GM12874 (cell line): ENCODE data around the gene PDK3.

ENCODE experiments used
- CTCF ChIP-seq: IDR thresholded peaks from 2 replicates; pipeline ENCODE4 v1.5.1; 2011; ENCODE audit warnings: low read depth, mild to moderate bottlenecking, control low read depth, low read length, moderate library complexity; ENCODE audit not compliant: insufficient read depth

The PDK3 gene

GRCh38 chrX:24427747-24428019, 37.4 kb upstream of the PDK3 start:
- no peak for TF ChIP-seq CTCF

- no peak for TF ChIP-seq CTCF
Observed at GRCh38 chrX:24428516-24428915, 36.6 kb upstream of the PDK3 start.

GRCh38 chrX:24435060-24435459, 30.0 kb upstream of the PDK3 start:
- no peak for TF ChIP-seq CTCF

GRCh38 chrX:24443918-24444317, 21.2 kb upstream of the PDK3 start:
- TF ChIP-seq CTCF = no peak

- no peak for TF ChIP-seq CTCF
Observed at GRCh38 chrX:24444645-24445044, 20.4 kb upstream of the PDK3 start.

- TF ChIP-seq CTCF = no peak
Observed at GRCh38 chrX:24448762-24449250, 16.3 kb upstream of the PDK3 start.

- no peak for TF ChIP-seq CTCF
Observed at GRCh38 chrX:24463077-24463476, 2.0 kb upstream of the PDK3 start.

- no peak for TF ChIP-seq CTCF
Observed at GRCh38 chrX:24464498-24464835, 619 bp upstream of the PDK3 start.
